Epithelial cell of esophagus (primary cell): ENCODE measurements around the gene NUP93.

Experiments
- DNase-seq: peaks from one replicate; pipeline ENCODE4 v3.0.0; 2010; ENCODE audit warnings: low read depth
- H3K4me3 ChIP-seq: 2 replicates; pipeline ENCODE4 v1.5.1; 2011; ENCODE audit warnings: mild to moderate bottlenecking, low read length, control low read depth
- CTCF ChIP-seq: IDR thresholded peaks from 2 replicates; pipeline ENCODE4 v1.5.1; 2011; ENCODE audit warnings: low read depth, mild to moderate bottlenecking, low read length, control low read depth, inconsistent platforms; ENCODE audit not compliant: insufficient read depth; ENCODE audit errors: missing control alignments

Gene NUP93

DNA sequence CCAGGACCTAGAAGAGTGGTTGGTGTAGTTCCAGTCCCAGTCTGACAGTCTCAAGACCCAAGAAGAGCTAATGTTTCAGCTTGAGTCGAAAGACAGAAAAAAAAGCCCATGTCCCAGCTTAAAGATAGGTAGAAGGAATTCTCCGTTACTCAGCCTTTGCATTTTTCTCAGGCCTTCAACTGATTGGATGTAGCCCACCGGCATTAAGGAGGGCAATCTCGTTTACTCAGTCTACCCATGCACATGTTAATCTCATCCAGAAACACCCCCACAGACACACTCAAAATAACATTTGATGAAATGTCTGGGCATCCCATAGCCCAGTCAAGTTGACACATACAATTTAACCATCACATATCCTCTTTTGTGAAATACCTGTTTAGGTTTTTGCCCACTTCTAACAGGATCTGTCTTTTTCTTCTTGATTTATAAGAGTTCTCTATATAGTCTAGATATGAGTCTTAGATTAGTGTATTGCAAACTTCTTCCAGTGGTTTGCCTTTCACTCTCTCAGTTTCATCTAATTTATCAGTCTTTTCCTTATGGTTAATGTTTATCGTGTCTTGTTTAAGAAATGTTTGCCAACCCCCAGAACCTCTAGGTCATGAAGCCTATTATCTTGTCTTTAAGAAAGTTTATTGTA is 7.6 kb upstream of the NUP93 start:
- no peak for DNase-seq
- no peak overlapping the region for H3K4me3 ChIP-seq
- TF ChIP-seq CTCF, result no peak

- DNase-seq, result no peak
- no peak overlapping the region for H3K4me3 ChIP-seq
- TF ChIP-seq CTCF, result no peak
Observed at GRCh38 chr16:56724191-56724590, 5.7 kb upstream of the NUP93 start.

DNA sequence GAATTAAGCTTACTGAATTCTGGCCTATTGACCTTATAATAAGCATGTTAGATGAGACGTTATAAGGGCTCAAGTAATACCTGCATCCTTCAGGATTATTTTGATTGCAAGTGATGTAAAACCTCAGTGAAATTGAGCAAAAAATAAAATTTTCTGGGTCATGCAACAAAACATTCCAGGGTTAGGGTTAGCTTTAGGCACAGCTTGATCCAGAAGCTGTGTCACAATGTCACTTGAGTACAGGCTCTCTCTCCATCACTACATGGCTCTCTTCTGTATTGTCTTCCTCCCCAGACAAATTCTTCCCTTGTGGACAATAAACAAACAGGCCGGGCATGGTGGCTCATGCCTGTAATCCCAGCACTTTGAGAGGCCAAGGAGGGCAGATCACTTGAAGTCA is 3.6 kb upstream of the NUP93 start:
- no peak for DNase-seq
- no peak overlapping the region for H3K4me3 ChIP-seq
- TF ChIP-seq CTCF, result no peak

DNA sequence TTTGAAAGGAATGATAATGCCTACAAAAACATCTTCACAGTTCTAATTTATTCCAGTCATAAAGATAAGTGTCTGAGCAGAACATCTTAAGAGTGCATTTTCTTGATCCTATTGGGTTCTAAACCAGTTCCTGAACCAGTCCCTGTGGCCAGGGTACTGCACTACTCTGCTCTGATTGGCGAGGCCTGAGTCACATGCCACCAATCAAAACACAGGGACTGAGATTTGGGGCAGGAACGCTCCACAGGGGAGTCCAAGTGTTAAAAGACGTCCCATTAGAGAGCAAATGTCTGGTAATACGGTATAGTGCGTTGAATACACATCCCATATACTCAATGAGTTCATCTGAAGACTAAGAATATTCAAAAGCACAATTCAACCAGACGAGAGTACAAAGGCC is 3.0 kb upstream of the NUP93 start:
- H3K4me3 ChIP-seq, result no peak overlapping the region
- no peak for DNase-seq
- TF ChIP-seq CTCF, result no peak

DNA sequence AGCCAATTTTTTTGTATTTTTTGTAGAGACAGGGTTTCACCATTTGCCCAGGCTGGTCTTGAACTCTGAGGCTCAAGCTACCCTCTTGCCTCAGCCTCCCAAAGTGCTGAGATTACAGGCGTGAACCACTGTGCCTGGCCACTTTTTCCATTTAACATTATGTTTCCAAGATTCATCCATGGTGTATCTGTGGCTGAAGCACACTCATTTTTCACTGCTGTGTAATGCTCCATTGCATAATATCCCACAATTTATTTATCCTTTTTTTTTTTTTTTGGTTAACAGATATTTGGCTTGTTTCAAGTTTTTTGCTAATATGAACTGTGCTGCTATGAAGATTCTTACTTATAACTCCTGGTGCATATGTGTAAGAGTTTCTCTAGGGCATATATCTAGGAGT is 1.9 kb upstream of the NUP93 start:
- DNase-seq, result no peak
- no peak for TF ChIP-seq CTCF
- no peak overlapping the region for H3K4me3 ChIP-seq

DNA sequence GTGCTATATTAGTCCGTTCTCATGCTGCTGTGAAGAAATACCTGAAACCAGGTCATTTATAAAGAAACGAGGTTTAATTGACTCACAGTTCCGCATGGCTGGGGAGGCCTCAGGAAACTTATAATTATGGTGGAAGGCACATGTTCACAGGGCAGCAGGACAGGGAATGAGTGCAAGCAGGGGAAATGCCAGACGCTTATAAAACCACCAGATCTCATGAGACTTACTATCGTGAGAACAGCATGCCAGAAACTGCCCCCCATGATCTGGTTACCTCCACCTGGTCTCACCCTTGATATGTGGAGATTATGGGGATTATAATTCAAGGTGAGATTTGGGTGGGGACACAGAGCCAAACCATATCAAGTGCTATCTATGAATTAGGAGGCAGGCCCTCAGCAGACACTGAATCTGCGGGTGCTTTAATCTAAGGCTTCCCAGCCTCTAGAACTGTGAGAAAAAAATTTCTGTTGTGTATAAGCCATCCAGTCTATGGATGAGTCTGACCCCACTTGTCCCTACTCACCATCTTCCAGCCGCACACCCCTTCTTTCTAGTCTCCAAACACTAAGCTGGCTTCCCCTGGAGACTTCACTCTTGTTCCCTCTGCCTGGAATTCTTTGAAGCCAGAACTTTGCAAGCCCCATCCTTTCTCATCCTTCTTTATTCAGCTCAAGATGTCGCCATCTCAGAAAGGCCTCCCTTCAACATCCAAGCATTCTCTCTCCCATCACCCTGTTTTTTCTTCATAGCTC is 772 bp upstream of the NUP93 start:
- DNase-seq, result no peak
- no peak for TF ChIP-seq CTCF

DNA sequence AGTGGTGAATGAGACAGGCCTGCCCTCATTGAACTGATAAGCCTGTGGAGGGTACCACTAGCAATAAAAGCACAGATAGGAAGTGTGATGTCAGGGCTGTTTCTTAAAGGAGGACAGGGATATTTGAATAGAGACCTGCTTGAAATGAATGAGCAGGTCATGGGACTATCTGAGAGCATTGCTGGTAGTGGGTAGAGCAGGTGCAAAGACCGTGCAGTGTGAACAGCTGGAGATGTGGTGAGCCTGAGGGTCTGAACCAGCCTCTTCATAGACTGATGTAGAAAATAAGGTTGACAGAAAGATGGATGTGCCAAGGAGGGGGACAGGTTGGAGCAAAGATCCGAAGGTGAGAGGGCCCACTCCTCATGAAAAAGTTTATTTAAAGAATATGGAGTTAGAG is 2.4 kb downstream of the NUP93 start:
- DNase-seq, result no peak
- TF ChIP-seq CTCF, result no peak
- H3K4me3 ChIP-seq, result no peak overlapping the region

More for the DNA sequence above, 772 bp upstream of the NUP93 start:
- H3K4me3 ChIP-seq, result peak overlapping the region; percentile 88
